GM12875 (cell line): ENCODE results near the gene CSH1.
A peak's percentile ranks its signal among the peaks of the same experiment; 100 is the strongest.
"Not testable (repeated sequence)": the region's sequence is repeated elsewhere in the genome, so short reads cannot be mapped to it uniquely, and the experiment has no call there.

Experiments
- H3K4me3 ChIP-seq: one replicate; pipeline ENCODE4 v1.5.1; 2011; ENCODE audit warnings: low read depth, low read length, control low read depth
- CTCF ChIP-seq: IDR thresholded peaks from 2 replicates; pipeline ENCODE4 v1.5.1; 2011; ENCODE audit warnings: low read depth, mild to moderate bottlenecking, control low read depth, inconsistent platforms, low read length, moderate library complexity, borderline replicate concordance; ENCODE audit not compliant: insufficient read depth

Gene CSH1

GRCh38 chr17:63927464-63928171, 31.2 kb upstream of the CSH1 start:
- H3K4me3 ChIP-seq = no peak overlapping the region
- no peak for TF ChIP-seq CTCF

GRCh38 chr17:63926164-63926563, 29.8 kb upstream of the CSH1 start:
- no peak overlapping the region for H3K4me3 ChIP-seq
- TF ChIP-seq CTCF = no peak

GRCh38 chr17:63925615-63926014, 29.2 kb upstream of the CSH1 start:
- no peak overlapping the region for H3K4me3 ChIP-seq
- TF ChIP-seq CTCF = no peak

GRCh38 chr17:63922402-63922801, 26.0 kb upstream of the CSH1 start:
- not testable (repeated sequence) for H3K4me3 ChIP-seq

- H3K4me3 ChIP-seq = not testable (repeated sequence)
Measured at GRCh38 chr17:63920779-63921178, 24.4 kb upstream of the CSH1 start.

GRCh38 chr17:63920050-63920449, 23.7 kb upstream of the CSH1 start:
- H3K4me3 ChIP-seq = not testable (repeated sequence)

GRCh38 chr17:63919311-63919723, 22.9 kb upstream of the CSH1 start:
- no peak overlapping the region for H3K4me3 ChIP-seq
- TF ChIP-seq CTCF = peak; percentile 93

GRCh38 chr17:63918789-63919305, 22.5 kb upstream of the CSH1 start, which contains the start of gene GH1:
Gene GH1, minus strand, starts transcription at chr17:63918839. Its CDS starts 63 bp downstream, at chr17:63918776.
- not testable (repeated sequence) for H3K4me3 ChIP-seq

GRCh38 chr17:63918305-63918704, 21.9 kb upstream of the CSH1 start:
- H3K4me3 ChIP-seq = no peak overlapping the region
- TF ChIP-seq CTCF = no peak
